Parathyroid adenoma (tissue), 2 donors: Measurements from ENCODE around the gene ST6GALNAC6.

ENCODE experiments used
- H2AFZ ChIP-seq: fragments of 300-600 bp; sonication (generic); one replicate; pipeline ENCODE4 v1.7.0; 2017; ENCODE audit warnings: antibody characterized with exemption, mild to moderate bottlenecking
- H3K27ac ChIP-seq: fragments of 300-600 bp; sonication (generic); one replicate; pipeline ENCODE4 v1.7.0; 2017
- H3K27me3 ChIP-seq: fragments of 300-600 bp; sonication (generic); one replicate; pipeline ENCODE4 v1.7.0; 2017; ENCODE audit warnings: low read length; ENCODE audit not compliant: control insufficient read depth, insufficient read depth
- H3K36me3 ChIP-seq: fragments of 300-600 bp; sonication (generic); one replicate; pipeline ENCODE4 v1.7.0; 2017; ENCODE audit warnings: low read length; ENCODE audit not compliant: control insufficient read depth, insufficient read depth
- H3K4me1 ChIP-seq: fragments of 300-600 bp; sonication (generic); one replicate; pipeline ENCODE4 v1.7.0; 2017; ENCODE audit warnings: control low read depth
- H3K4me2 ChIP-seq: fragments of 300-600 bp; sonication (generic); one replicate; pipeline ENCODE4 v1.7.0; 2017; ENCODE audit warnings: low read length
- H3K4me3 ChIP-seq: fragments of 300-600 bp; sonication (generic); one replicate; pipeline ENCODE4 v1.7.0; 2017; ENCODE audit warnings: low read depth, low read length
- H3K79me2 ChIP-seq: fragments of 300-600 bp; sonication (generic); one replicate; pipeline ENCODE4 v1.7.0; 2017; ENCODE audit warnings: control low read depth
- H3K9ac ChIP-seq: fragments of 300-600 bp; sonication (generic); one replicate; pipeline ENCODE4 v1.7.0; 2017; ENCODE audit warnings: mild to moderate bottlenecking
- H3K9me3 ChIP-seq: fragments of 300-600 bp; sonication (generic); one replicate; pipeline ENCODE4 v1.7.0; 2017; ENCODE audit warnings: low read length; ENCODE audit not compliant: control insufficient read depth
- CTCF ChIP-seq: fragments of 300-600 bp; sonication (generic); IDR thresholded peaks from one replicate; pipeline ENCODE4 v1.7.0; 2017; ENCODE audit warnings: antibody characterized with exemption, mild to moderate bottlenecking
- donor health status: primary hyperparathyroidism.

ST6GALNAC6 gene

GRCh38 chr9:127876026-127876763 is 23.2 kb downstream of the ST6GALNAC6 start:
- no peaks in the 10 kb centered on the region for H3K4me1 ChIP-seq
- H3K4me3 ChIP-seq: no peak overlapping the region

DNA sequence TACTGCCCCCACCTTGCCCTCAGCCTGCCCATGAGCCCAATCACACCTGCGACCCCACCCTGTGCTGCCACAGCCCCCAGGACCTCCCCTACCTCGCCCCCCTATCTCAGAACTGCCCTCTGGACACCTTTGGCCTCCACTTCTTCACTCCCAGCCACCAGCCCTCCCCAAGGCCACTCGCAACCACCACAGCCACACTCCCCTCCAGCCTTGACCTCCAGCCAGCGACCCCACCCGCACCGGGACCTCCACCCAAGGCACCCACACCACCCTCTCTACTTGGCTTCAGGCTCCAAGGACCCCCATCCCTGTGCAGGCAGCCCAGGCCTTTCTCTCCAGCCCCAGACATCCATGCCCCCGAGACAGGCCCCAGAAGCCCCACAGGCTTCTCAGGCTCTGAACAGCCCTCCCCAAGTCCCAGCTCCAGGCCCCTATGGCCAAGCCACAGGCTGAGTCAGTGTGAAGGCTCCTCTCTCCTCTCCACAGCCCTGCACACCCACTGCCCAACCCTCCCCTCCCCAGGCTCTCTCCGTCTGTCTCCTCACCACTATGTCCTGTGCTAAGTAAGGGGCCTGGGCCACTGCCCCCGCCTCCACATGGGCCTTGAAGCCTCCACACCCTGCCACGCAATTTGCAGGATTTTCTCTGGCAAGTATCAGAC is 24.0 kb downstream of the ST6GALNAC6 start:
- Histone ChIP-seq H3K4me3 (no peak overlapping the region), H3K9me3 (no peaks in the 10 kb centered on the region), H3K79me2 (no peaks in the 10 kb centered on the region), H2AFZ (no peak overlapping the region), H3K27ac (no peak overlapping the region), H3K4me2 (no peak overlapping the region), H3K9ac (no peak overlapping the region), H3K27me3 (no peaks in the 10 kb centered on the region), H3K4me1 (no peaks in the 10 kb centered on the region), H3K36me3 (no peaks in the 10 kb centered on the region)
- no peak for TF ChIP-seq CTCF

More at GRCh38 chr9:127876026-127876763, 23.2 kb downstream of the ST6GALNAC6 start:
- Histone ChIP-seq H3K79me2 (no peaks in the 10 kb centered on the region), H3K4me2 (no peak overlapping the region), H3K9ac (no peak overlapping the region), H3K27ac (no peak overlapping the region), H3K9me3 (no peaks in the 10 kb centered on the region), H3K27me3 (no peaks in the 10 kb centered on the region), H3K36me3 (no peaks in the 10 kb centered on the region), H2AFZ (no peak overlapping the region)
- no peak for TF ChIP-seq CTCF

- no peaks in the 10 kb centered on the region for H3K79me2 ChIP-seq
- no peak overlapping the region for H3K9ac ChIP-seq
- no peaks in the 10 kb centered on the region for H3K27me3 ChIP-seq
- no peak overlapping the region for H3K4me3 ChIP-seq
- H2AFZ ChIP-seq: no peak overlapping the region
- no peaks in the 10 kb centered on the region for H3K9me3 ChIP-seq
- no peak overlapping the region for H3K4me2 ChIP-seq
- no peak for TF ChIP-seq CTCF
- no peaks in the 10 kb centered on the region for H3K4me1 ChIP-seq
- H3K27ac ChIP-seq: no peak overlapping the region
- no peaks in the 10 kb centered on the region for H3K36me3 ChIP-seq
Observed at GRCh38 chr9:127874301-127875221, 24.8 kb downstream of the ST6GALNAC6 start.

DNA sequence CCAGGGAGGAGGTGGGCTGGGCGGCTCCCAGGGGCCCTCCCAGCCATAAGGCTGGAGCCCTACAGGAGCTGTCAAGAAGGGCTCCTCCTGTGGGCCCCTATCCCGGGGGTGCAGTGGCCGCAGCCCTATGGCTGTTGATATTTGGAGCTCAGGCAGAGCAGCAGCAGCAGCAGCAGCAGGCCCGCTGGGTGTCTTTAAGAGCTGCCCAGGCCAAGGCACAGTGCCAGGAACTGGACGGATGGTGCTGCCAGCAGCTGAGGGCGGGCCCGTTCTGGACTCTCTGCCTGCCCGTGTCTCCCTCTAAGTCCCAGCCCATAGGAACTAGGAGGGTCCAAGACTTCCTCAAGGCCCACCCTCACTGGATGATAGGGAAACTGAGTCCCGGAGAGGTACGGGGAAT is 25.5 kb downstream of the ST6GALNAC6 start:
- H3K4me3 ChIP-seq: no peak overlapping the region
- H3K27me3 ChIP-seq: no peaks in the 10 kb centered on the region
- H3K27ac ChIP-seq: no peak overlapping the region
- H3K4me2 ChIP-seq: no peak overlapping the region
- no peaks in the 10 kb centered on the region for H3K36me3 ChIP-seq
- H3K9ac ChIP-seq: no peak overlapping the region
- H3K9me3 ChIP-seq: no peaks in the 10 kb centered on the region
- no peaks in the 10 kb centered on the region for H3K79me2 ChIP-seq
- TF ChIP-seq CTCF: no peak
- no peak overlapping the region for H2AFZ ChIP-seq
- no peaks in the 10 kb centered on the region for H3K4me1 ChIP-seq
